NCI-H2107 treated with DMSO at 0.1 percent for 48 hours (cell line): ENCODE results near the gene CPNE1.

Experiments used
- DNase-seq: peaks from one replicate; lab custom pipeline; 2025; ENCODE audit not compliant: unreplicated experiment; lab: John Stamatoyannopoulos, UW

The CPNE1 gene

DNA sequence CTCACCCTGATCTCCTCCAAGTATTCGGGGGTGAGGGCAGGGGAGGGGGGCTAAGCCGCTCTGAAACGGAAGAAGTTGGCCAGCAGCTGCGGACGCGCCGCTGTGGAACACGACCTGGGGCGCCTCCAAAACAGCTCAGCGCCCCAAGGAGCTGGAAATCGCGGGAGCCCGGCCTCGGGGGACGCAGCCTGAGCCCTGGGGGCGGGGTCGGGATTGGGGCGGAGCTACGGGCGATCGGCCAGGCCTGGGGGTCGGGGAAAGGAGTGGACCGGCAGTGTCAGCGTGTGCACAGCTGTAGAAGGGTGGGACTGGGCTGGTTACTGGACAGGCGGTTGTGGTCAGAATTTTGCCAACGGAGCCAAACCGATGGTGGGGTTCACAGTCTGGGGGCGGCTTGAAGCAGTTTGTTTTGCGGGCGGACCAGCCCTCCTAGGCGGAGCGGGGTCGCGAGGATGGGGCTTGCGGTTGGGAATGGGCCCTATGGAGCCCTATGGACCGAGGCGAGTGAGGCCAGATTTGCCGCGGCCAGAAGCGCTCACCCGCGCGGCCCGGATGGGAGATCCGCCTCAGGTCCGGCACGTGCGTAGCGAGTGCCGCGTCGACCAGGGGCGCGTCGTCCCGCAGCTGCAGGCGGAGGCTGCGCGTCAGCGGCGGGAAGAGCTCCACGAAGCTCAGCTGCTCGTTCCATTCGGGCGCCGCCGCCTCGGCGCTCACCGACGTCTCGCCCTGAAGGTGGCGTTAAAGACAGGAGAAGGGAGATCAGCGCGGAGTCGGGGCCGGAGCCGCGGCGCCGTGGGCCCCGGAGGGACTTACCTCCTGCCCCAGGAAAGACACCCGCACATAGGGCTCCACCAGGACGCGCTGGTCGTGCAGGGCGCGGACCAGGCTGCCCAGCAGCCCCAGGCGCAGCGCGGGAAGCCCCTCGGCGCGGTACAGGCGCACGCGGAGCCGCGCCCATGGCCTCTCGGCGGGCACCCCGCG is 63.4 kb downstream of the CPNE1 start:
- no peak for DNase-seq

DNA sequence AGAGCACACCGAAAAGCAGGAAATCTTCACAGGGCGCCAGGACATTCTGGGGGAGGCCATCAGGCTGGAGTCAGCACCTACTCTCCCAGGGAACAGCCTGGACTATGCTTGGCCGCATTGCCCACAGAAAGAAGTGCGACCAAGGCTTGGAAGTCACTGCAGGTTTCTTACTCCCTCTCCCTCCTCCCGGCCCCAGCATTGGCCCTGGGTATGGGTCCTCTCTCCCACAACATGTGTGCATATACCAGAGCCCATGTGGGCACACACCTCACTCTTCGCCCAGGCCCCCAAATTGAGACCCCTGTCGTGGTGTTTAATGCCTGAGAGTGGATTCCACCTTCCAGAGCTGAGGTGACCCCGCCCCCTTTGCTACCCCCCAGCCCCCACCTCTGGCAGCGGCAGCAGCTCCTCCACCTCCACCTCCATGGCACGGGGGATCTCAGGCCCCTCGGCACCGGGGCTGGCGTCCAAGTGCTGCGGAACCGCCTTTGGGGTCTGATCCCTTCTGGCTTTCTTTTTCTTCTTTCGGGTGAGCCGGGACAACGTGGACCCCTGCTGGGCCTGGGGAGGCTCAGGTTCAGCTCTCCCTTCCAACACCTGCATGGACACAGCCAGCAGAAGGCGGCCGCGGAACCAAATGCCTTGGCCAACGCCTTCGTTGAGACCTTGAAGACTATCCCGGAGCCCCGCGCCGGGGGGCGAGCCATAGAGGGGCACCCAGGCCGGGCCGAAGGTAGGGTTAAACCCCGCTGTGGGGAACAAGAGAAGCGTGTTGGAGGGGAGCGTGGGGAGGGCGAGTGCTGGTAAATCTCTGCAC is 64.3 kb downstream of the CPNE1 start:
- DNase-seq: no peak

DNA sequence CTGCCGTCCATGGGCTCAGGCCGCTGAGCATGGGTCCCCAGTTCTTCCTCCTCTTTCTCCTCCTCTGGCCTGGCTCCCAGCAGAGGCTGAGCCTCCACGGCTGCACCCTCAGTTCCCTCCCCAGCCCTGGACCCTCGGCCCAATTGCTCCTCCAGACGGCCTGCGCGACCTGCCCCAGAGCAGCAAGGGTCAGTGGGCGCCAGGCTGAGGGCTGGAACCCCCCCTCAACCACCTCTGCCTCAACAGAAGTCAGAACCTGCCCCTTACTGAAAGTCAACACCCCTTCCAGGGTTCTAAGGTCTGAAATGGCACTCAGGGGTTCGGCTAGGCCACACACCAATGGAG is 65.0 kb downstream of the CPNE1 start:
- DNase-seq: no peak

DNA sequence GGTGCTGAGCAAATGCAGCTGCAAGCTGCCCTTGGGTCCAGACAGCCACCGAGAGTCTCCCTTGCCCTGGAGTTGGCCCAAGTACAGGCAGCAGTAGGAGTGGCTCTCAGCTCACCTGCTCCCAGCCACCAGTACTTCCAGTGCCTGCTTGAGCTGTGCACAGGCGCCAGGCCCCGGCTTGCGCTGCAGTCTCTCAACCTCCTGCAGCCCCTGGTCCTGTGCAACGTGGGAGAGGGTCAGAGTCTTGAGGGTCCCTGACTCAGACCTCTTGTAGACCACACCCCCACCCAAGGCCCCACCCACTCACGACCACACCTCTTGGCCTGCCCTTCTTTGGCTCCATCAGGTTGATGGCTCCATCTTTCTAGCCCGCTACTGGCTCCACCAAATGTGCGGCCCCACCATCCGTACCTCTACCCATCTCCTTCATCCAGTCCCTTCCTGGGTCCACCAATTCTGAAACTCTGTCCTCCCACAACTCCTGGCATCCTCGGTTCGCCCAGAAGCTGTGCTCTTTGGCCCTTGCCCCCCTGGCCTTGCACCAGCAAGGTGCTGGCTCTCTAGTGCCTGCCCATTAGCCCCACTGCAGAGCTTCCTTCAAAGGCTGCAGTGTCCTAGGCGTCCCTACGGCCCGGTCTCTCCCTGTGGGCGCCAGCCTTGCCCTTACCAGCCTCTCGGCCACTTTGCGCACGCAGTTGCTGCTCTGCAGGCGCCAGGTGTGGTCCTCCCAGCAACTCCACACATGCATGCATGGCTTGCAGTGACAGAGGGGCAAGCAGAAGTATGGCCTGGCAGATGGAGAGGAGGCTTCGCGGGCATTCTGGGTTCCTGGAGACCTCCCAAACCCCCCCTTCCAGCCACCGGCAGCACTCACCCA is 65.6 kb downstream of the CPNE1 start:
- no peak for DNase-seq

DNA sequence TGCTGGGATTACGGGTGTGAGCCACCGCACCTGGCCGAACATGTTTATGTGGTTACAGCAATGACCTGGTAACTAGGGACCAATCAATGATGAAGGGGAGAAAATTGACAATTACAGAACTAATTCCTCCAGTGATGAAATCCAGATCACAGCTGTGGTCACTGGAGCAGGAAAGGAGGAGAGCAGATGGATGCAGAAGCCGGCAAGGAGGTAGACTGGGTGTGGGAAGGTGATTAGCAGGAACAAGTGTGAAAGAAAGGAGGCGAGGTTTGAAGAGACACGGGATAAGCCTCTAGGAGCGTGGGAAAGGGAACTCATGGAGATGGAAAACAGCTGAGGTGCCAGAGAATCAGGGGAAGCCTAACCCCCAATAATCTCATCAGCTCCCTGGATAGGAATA is 66.2 kb downstream of the CPNE1 start:
- no peak for DNase-seq

DNA sequence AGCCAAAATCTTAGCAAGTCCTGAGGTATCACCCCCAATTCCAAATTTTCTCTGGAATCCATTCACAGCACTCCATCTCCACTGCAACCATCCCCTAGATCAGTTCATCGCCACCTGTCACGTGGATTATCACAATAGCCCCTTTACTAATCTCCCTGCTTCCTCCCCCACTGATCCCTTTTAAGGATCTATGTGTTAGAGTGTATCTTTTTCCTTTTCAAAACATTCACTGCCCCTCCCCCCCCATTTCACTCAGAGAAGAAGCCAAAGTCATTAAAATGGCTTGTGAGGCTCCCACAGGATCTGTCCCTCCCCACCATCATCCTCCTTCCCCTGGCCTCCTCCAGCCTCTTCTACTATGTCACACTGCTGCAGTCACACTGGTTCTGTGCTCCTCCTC is 67.5 kb downstream of the CPNE1 start:
- no peak for DNase-seq

DNA sequence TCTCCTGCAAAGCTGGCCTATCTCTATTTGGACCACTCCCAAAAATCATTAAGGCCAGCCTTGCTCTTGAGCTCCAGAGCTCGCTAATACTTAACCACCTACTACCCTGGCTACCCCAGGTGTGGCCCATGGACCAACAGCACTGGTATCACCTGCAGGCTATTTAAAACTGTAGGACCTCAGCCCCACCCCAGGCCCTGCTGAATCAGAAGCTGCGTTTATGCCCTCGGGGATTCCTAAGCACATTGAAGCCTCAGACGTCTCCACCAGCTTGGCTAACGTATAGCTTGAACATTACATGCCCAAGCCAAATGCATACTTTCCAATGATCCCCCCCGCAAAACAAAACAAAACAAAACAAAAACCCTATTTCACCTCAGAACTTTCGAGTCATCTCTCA is 68.8 kb downstream of the CPNE1 start:
- DNase-seq: no peak

DNA sequence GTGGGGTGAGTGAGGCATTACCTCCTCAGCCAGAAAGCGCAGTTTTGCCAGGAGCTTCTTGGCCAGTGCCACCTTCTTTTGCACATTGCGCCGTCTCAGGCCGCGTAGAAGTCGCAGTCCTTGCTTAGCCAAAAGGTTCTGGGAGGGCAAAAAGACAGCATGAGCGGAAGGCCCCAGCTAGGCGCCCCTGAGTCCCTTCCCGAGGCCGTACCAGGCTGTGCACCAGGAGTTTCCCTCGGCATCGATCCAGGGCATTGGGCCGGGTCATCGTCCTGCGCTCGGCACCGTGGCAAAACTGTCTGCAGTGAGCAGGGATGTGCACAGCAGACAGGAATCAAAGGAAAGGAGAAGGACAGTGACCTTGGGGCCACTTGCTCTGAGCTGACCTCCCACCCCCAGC is 69.2 kb downstream of the CPNE1 start:
- DNase-seq: no peak

DNA sequence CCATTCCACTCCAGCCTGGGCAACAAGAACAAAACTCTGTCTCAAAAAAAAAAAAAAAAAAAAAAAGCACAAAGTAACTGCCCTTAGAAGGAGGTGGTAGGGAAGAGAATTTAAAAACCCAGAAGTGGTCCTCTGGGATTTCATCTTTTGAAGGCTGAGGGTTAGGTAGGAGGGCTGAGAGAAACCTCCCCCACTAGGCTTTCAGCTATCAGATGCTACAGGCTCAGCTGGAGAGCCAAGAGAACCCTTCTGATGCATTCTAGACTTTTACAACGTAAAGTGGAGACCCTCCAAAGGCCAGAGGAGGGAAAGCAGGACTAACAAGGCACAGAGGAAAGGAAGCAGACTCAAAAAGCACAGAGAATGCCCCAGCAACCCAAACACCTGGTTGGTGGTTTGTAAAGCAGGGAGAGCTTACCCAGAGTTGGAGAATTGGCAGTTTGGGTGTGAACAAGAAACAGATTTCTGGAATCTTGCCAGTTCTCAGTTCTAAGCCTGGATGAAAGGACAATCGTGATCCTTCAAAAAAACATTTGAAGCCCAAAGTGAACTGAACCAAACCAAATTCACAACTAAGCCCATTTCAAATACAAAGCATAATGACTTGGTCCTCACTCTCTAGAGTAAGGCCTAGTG is 72.2 kb downstream of the CPNE1 start:
- peak; percentile 56 for DNase-seq

DNA sequence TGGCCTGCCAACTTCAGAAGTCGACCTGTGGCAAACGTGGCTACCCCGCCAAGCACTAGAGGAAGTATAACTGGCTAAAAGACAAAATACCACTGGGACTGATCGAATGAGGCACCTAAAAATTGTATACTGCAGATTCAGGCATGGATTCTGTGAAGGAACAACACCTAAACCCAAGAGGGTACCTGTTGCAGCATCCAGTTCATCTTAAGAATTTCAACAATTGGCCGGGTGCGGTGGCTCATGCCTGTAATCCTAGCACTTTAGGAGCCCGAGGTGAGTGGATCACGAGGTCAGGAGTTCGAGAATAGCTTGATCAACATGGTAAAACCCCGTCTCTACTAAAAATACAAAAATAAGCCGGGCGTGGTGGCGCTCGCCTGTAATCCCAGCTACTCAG is 76.3 kb downstream of the CPNE1 start:
- no peak for DNase-seq

DNA sequence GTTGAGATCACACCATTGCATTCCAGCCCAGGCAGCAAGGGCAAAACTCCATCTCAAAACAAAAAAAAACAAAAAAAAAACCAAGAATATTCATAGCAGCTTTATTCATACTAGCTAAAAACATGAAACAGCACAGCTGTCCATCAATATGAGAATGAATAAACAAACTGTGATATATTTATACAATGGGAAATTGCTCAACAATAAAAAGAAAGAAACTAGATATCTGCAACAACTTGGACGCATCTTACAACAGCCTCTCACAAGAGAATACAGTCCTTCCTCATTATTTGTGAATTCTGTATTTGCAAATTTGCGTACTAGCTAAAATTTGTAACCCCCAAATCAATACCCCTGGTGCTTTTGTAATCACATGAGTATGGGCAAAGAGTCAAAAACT is 77.3 kb downstream of the CPNE1 start:
- no peak for DNase-seq

DNA sequence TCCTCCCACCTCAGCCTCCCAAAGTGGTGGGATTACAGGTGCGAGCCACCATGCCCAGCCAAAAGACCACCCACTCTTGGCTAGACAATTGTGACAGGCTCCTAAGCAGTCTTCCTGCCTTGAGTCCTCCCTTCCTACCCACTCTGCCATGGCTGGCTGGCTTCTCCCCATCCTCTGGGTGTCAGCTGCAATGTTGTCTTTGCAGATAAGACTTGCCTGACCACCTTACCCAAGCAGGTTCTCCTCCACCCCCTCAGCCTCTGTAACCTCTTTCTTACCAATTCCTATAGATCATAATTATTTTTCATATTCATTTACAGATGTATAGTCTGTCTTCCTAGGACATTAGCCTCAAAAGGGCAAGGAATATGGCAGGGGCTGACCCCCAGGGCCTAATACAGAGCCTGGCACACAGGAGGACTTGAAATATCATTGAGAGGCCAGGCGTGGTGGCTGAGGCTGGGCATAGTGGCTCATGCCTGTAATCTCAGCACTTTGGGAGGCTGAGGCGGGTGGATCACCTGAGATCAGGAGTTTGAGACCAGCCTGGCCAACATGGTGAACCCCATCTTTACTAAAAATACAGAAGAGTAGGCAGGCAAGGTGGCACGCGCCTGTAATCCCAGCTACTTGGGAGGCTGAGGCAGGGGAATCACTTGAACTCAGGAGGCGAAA is 77.8 kb downstream of the CPNE1 start:
- no peak for DNase-seq

DNA sequence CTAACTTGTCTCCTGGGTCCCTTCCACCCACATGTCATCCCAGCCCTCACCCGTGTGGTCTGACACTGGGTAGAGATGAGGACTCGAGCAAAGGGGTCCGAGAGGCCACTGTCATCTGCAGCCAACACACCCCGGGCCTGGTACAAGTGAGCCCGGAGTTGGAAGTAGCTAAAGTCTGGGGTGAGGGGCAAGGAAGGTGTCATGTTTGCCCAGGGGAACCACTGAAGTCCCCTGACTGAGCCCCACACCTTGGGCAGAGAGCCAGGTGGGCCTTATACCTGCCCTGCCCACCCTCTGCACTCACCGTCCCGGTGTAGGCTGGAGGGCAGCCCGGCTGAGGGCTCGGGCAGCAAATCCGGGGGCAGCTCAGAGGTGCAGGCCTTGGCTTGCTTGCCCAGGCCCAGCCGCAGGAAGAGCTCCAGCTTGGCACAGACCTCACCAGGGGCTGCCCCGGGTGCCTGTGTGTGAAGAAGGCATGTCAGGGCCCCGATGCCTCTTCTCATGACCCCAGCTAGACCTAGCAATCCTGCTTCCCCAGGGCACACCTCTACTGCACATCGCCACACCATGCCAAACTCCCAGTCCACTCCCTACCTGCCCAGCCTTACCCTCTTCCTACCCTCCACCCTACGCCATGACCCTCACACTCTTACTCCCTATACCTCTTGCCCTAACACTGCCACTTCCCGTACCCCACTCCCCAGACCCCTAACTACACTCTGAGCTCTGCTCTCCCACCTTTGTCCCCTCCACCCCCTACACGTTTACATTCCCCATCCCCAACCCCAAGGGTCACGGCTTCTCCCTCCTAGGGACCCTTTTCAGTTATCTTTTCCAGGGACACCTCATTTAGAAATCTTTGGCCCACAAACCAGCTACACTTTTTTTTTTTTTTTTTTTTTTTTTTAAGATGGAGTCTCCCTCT is 80.8 kb downstream of the CPNE1 start:
- no peak for DNase-seq

DNA sequence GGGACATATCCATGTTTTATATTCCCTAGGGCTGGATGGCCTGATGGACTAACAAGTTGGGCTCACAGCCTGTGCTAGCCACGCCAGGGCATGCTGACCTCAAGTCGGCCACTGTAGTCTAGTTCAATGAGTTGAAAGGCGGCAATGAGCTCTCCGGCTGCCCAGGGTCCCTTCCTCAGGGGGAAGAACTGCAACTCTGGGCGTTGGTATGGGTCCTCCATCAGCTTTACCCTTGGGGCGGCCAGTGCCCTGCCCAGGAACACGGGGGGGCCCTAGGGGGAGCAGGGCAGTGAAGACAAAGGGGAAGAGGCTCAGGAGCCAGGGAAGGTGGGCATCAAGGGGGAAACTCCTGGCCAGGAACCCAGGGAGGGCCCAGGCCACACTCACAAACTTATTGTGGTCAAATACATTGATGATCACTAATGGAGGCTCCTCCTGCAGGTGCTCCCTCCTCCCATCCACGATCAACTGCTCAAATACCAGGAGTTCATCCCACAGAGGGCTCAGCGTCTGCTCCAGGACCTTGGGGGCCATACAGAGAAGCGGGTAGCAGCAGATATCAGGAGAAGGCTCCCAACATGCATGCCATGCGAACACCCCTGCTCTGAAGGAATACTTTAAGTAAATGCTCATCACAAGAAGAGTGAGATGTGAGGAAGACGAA is 81.8 kb downstream of the CPNE1 start:
- no peak for DNase-seq

DNA sequence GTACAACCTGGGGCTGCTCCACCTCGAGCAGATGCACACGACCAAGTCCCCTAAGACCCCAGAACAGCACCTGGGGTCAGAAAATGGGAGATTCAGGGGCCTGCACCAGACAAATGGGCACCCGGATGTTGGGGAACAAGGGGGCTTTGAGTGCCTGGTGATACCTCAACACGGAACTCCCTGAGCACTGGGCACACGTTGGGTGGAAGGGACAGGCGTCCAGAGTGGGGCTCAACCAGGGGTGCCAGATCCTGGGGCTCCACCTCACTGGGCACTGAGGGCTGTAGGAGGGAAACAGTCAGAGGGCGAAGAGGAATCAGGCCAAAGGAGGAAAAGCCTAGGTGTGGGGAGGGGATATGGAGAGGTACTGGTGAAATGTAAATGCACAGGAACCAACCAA is 82.6 kb downstream of the CPNE1 start:
- no peak for DNase-seq

DNA sequence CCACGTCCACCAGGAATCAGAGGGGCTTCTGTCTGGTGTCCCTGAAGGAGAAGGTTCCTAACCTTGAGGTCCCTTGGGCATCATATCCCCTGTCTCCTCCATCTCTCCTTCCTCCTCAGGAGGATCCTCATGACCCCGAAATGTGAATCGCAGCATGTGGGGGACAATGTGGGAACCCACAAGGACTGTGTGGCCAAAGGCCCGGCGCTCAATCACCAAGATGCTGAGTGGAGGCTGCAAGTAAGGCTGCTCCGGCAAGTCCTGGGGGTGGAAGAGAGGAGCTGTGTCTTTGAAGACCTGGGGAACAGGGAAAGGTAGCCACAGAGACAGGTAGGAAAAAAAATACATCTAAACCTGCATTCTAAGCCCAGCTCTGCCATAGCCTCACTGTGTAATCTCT is 85.5 kb downstream of the CPNE1 start:
- DNase-seq: no peak

DNA sequence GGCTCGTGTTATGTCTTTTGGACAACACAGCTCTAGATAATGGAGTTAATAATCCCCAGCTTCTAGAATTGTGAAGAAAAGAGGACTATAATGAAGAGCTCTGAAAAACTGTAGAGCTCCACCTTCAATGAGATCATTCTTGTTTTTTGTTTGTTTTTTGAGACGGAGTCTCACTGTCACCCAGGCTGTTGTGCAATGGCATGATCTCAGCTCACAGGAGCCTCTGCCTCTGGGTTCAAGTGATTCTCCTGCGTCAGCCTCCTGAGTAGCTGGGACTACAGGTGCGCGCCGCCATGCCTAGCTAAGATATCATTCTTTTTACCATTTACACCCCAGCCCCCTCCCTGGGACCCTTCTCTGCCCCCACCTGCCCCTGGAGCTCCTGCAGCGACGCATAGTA is 86.2 kb downstream of the CPNE1 start:
- no peak for DNase-seq

DNA sequence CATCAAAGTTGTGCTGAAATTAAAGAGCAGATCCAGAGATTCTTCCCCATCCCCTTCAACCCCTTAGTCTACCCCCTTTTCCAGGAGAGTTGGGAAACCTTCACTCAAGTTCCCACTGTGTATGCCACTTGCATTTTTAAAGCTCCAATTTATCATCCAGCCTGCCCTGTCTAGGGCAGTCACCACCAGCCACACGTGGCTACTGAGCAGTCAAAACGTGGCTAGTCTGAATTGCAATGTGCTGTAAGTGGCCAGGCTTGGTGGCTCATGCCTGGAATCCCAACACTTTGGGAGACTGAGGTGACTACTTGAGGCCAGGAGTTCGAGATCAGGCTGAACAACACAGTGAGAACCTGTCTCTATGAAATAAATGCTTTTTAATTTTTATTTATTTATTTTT is 87.9 kb downstream of the CPNE1 start:
- DNase-seq: no peak
